CD4-positive, alpha-beta T cell treated with Interleukin-12 subunit alpha and Interleukin-12 subunit beta, for 1 hour (primary cell): ENCODE measurements around the gene SPATA31D1.

Experiments used
- DNase-seq: peaks from one replicate; pipeline ENCODE4 v3.0.0-alpha.2; 2020

Gene SPATA31D1

DNA sequence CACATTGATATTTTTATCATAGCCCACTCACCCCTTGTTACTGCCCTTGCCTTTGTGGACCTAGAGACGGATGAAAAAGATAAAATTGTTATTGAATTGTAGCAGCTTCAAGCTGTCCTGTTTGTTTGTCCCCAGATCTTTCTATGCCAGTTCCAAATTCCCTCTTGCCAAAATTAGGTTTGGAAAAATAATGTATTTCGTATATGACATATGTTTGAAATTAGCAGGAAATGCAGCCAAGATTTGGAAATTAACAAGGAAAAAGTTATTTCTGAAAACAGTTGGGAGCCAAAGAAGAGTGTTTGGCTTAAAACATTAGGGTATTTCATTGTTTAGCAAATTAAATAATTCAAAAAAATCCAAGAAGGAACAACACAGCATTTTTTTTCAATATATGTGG, 33.5 kb downstream of the SPATA31D1 start:
- DNase-seq: no peak

DNA sequence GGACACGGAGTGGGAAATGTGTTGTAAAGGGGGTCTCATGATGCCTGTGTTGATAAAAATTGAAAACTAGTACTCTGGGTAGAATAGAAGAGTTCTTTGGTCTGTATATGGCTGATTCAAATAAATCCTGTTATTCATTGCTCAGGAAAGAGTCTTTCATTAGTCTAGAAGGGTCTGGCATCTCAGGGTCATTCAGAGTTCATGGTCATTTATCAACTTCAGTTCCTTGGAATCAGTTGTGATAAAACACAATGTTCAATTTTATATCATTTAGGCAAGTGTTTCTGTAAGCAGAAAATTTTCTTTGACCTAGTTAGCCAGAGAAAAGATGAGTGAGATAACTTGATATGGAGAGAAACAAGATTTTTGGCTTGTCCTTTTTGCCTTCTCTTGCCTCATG, 36.3 kb downstream of the SPATA31D1 start:
- DNase-seq: no peak

DNA sequence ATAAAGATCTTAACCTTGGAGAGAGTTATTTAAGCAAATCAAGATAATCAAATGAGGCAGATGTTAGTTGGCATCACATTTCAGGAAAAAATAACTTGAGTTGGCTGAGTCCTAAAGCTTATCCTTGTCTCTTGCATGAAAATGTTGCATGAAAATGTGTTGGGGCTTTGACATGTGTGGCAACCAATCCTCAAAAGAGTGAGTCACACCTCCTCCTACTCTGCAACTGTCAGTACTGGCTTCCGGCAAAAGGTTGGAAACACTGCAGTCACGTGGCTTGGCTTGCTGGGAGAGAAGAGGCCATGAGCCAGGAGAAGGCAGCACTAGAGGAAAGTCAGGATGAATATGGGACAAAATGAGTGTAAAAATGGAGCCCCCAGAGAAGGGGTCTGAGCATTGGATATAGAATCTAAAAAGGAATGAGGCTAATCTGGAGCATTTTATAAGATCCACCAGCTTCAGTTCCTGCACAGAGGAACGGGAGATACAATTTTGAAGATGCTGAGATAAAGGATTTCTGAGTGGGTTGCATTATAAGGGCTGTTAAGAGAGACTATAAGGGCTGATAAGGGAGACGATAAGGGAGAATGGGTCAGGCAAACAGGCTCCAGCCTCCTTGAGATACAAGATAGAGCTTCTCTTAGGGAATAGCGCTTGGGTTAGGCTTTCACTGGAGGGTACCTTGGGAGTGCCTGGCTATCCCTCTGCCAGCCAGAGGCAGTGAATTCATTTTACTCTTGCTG, 43.1 kb downstream of the SPATA31D1 start:
- DNase-seq: no peak

- DNase-seq: no peak
Measured at GRCh38 chr9:82034956-82035731, 46.6 kb downstream of the SPATA31D1 start.

GRCh38 chr9:82036086-82036485, 47.5 kb downstream of the SPATA31D1 start:
- DNase-seq: no peak

DNA sequence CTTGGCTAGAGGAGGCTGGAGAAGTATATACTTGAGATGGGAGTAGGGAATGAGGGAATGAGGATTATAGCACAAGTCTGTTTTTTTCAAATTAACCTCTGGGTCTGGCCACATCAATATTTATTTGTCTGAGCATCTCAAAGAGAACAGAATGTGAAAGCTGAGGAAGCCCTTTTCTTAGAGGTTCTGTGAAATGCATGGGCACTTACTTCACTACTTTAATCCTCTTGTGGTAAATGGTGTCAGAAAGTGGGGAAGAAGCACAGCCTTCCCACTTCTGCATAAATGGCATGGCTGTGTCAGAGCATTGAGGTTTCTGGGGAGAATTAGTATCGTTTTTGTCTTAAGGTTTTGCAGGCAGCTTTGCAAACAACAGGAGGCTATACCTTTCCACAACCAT, 48.6 kb downstream of the SPATA31D1 start:
- DNase-seq: no peak

- DNase-seq: no peak
Measured at GRCh38 chr9:82038897-82039296, 50.3 kb downstream of the SPATA31D1 start.
